Non-pigmented ciliary epithelial cell (primary cell): ENCODE measurements around the gene HAPLN1.
"Not testable (repeated sequence)": the region's sequence is repeated elsewhere in the genome, so short reads cannot be mapped to it uniquely, and the experiment has no call there.

Source experiments
- DNase-seq: peaks from one replicate; pipeline ENCODE4 v3.0.0-alpha.2; 2010; ENCODE audit warnings: low read depth

The HAPLN1 gene

DNA sequence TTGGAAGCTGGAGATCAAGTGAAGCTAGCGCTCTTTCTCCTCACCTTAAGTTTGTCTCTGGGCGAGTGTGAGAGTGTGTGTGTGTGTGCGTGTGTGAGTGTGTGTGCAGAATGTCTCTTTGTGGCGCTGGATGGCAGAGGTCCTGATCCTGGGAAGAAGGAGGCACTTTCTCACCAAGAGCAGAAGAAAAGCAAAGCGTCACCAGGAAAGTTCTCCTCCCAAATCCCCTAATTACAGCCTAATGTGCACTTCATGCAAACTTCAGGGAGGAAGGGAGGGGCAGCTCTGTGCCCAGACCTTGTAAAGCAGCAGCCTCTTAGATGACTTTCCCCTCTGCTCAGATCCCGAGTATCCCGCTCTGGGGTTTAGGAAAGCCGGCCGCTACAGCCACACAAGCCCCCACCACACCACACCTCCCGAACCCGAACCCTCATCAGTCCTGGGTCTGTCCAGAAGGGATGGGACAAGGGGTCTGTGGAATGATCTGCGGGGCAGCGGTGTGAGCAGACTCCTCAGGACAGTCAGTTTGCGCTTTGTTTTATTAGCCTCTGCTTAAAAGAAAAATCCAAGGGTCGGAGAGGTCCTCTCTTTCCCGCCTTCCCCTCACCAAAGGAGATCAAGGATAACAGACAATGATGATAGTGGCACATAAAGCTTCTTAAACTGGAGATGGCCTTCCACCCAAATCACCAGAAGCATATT lies at the start of gene HAPLN1:
TSS of gene HAPLN1 (minus strand) at position 20 of the 702 bp plus-strand sequence. CDS start 47,332 bp downstream, outside the sequence.
- DNase-seq, result no peak

DNA sequence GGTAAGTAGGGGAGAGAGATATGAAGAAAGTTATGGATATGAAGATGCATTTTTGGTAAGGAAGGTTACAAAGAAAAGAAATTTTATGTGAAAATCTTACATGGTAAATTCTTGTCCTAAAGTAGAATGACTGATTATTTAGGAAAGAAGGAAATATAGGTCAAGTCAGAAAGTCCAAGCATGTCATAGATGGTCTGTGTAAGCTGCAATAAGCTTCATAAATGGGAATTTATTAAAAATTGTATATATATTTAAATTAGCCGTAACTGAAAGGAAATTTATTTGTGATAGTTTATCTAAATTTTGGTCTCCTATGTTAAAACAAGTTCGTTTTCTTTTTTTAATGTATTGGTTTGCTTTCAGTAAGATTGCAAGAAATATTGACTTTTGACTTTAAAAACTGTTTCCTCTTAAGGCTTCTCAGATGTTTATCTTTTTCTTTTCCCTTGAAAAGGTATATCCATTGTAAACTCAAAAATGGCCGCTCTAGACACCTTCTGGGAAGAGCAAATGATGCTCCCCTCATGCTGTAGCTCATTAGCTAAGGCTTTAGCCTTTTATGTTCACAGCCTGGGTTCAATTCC lies 46.8 kb upstream of the HAPLN1 start:
- no peak for DNase-seq

DNA sequence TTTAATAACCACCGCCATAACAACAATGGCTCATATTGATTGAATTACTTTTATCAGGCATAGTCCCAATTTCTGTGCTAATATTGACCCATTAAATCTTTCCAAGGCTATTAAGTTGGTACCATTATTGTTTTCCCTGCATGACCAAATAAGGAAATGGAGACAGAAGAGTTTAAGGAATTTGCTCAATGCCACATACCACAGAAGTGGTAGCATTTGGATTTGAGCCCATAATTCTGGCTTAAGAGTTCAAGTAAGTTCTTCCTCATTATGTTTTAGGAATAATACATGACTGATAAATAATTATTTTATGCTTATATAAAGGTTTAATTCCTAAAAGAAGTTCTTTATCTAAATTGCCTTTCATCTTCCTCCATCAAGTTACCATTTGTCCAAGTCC lies 43.4 kb upstream of the HAPLN1 start:
- DNase-seq, result no peak

DNA sequence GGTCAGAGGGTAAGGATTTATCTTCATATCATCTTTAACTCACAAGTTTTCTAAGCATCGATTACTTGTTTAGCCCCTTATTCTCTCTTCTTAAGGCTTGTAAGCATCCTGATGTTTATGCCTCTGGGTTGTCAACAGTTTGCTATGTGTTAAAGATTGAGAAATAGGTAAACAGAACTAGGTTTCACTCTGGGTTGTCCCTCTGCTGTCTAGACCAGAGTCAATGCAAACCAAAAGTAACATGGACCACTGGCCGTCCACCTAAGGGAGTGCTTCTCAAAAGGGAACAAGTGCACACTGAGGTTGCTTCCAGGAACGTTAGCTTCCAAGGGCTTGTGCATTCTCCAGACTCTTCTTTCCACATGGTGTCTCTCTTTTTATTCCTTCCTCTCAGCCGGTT lies 39.9 kb upstream of the HAPLN1 start:
- DNase-seq, result no peak

DNA sequence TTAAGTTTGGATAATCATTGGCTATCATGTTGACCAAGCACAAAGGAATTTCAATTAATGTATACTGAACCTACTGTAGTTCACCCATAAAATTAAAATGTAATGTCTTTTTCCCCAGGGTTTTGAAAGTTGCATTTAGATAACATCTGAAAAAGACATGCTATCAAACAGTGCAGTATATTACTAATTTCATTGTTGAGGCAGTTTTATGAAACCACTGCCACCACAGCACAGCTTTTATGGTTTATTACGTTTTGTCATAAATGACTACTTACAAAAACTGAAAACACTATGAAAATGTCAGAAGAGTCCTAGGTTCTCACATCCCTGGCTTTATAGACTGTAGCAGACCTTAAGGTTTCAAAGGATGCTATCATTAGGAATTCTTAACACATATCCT lies 32.0 kb upstream of the HAPLN1 start:
- DNase-seq, result no peak

DNA sequence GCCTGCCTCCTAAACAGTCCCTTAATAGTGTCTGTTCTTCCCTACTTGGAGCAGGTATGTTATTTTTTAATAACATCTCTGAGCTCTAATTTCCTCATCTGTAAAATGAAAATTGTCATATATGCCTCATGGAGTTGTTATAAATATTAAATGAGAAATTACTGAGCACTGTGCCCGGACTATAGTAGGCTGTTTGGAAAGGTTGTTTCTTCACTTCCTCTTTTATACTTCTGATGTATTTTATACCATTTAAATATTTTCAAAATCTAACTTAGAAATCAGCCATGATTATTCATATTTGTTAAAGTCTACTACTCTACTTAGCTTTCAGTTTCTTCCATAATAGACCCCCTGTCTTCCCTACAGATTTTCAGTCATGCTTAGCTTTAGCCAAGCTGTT lies 30.5 kb upstream of the HAPLN1 start:
- no peak for DNase-seq

DNA sequence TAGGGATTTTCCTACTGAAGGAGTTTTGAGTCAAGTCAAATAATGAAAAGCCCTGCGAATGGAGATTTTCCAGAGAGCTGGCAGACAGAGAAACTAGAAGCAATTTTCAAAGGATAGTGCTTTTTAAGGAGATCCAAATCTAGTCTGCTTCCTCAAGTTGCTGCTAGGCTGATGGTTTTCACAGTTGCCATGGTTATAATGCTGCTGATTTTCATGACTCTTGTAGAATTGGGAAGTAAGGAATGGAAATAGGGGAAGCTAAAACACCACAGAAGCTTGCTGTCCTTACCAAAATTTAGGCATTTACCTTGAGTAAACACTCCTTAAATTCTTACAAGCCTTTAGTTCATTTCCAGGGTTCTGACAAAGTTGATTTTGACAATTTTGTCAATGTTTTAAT lies 30.1 kb upstream of the HAPLN1 start:
- DNase-seq, result no peak

DNA sequence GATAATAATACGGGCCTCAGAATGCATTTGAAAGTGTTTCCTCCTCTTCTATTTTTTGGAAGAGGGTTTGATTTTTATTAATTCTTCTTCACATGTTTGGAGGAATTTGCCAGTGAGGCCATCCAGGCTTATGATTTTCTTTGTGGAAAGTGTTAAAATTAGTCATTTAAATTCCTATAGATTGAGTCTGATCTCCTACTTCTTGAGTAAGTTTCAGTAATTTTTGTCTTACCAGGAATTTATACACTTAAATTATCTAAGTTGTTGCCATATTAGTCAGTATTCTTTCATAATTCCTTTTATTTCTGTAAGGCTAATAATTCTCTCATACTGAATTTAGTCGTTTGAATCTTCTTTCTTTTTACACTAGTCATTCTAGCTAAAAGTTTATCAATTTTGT lies 25.2 kb upstream of the HAPLN1 start:
- no peak for DNase-seq

DNA sequence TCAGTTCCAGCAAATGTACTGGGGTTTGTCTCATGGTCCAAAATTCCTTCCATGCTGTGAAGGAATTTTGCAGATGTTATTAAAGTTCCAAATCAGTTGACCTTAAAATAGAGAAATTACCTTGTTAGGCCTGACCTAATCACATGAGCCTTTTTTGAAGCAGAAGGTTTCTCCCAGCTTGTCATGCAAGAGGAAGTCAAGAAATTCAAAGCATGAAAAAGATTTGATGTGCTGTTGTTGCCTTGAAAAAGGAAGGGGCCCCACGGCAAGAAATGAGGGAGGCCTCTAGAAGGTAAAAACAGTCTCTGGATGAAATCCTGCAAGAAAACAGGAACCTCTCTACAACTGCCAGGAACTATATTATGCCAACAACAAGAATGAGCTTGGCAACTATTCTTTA lies 24.2 kb upstream of the HAPLN1 start:
- no peak for DNase-seq

DNA sequence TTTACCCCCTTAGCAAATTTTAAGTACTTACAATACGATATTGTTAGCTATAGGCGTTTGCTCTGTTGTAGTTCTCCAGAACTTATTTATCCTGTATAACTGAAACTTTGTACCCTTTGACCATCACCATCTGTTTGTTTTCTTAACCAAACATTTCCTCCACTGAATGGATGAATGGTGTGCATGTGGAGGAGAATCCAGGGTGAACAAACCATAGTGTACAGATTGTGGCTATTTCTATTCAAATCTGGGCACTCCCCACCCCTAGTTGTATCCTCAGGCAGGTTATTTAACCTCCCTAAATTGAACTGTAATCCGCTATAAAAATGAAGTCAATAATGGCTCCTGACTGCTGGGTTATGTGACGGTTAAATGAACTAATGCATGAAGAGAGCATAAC lies 21.4 kb upstream of the HAPLN1 start:
- no peak for DNase-seq

DNA sequence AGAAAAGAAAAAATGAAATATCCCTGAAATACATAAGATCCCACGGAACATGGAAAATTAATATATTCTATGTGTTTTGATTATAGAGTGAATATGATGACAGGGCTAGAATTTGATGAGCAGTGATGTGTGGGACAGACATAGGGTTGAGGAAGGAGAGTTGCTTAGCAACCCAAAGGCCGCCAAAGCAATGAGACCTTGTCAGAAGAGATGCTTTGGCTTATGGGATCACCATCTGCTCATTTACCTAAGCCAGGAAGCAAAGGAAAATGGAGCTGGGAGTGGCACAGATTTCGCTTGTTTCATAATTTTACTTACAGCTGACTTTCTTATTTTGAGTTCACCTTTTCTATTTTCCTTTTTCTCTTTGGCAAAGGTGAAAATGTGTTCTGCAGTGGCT lies 20.9 kb upstream of the HAPLN1 start:
- no peak for DNase-seq

DNA sequence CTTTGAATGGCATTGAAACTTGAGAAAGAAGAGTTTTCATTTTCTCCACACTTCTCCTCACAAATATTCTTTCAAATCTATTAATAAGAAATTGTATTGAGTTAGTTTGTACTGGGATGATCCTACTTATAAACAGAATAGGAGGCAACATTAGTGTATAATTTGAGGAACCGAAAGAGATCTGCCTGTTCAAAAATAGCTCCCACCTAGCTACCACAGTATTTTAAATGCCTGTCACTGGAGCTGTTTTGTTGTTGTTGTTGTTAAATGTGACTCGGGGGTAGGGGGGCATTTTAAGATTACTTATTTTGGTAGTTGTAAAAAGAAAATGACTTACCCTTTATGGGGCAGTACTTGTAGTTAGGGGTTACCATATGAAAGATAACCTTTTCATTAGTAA lies 20.1 kb upstream of the HAPLN1 start:
- DNase-seq, result no peak

DNA sequence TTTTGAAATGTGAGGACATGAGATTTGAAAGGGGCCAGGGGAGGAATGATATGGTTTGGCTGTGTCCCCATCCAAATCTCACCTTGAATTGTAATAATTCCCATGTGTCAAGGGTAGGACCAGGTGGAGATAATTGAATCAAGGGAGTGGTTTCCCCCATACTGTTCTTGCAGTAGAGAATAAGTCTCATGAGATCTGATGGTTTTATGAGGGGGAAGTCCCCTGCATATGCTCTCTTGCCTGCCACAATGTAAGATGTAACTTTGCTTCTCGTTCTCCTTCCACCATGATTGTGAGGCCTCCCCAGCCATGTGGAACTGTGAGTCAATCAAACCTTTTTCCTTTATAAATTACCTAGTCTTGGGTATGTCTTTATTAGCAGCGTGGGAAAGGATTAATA lies 15.5 kb upstream of the HAPLN1 start:
- not testable (repeated sequence) for DNase-seq

DNA sequence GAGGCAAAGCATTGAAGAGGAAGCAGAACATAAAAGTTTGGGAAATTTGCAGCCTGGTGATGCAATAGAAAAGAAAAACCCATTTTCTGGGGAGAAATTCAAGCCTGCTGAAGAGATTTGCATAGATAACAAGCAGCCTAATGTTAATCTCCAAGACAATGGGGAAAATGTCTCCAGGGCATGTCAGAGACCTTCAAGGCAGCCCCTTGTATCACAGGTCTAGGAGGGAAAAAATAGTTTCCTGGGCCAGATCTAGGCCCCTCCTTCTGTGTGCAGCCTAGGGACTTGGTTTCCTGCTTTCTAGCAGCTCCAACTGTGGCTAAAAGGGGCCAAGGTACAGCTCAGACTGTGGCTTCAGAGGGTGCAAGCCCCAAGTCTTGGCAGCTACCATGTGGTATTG lies 14.4 kb upstream of the HAPLN1 start:
- DNase-seq, result not testable (repeated sequence)

DNA sequence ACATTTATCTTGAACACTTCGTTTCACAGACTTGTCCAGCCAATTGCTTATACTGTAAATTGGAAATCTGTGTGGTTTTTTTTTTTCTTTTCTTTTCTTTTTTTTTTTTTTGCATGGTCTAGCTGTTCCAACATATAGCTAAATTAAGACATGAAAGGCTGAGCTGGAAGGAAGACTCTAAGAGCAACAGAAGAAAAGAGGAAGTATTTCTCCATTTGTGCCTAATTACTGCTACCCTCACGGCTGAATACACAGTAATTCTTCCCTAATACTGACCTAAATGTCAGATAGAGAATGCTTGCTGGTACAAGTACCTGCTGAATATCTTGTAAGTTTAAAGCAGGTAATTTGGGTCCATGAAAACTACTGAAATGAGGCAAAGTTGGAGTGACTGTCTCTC lies 11.0 kb upstream of the HAPLN1 start:
- DNase-seq, result no peak

DNA sequence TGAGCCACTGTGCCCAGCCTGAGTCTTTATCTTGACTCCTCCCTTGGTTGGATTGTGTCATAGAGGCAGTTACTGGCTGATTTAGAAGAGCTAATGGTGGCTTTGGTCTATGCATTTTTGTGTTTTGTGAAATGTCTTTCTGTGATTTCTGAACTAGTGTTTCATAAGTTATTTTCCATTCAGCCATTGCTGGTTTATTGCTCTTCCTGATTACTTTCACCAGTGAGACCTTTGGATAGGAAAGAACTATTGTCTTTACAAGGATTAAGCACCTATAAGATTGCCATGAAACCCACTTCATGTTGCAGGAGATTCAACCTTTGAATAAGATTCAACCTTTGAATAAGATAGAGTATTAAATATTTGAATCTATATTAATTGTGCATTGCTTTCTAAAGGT lies 8.7 kb upstream of the HAPLN1 start:
- DNase-seq, result no peak

DNA sequence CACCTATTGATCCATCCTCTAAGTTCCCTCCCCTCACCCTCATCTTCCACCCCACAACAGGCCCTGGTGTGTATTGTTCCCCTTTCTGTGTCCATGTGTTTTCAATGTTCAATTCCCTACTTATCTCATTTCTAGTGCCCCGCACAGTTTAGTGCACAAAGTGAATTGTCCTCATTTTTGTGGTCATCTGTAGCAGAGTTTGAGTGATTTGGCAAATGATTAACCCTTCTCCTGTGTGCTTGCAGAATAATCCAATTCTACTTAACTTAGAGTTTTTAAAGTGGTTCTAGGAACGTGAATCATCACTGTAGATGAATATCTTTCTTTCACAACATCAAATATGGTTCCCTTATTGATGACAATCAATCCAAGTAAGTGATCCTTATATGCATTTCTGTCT lies 6.3 kb upstream of the HAPLN1 start:
- DNase-seq, result no peak

DNA sequence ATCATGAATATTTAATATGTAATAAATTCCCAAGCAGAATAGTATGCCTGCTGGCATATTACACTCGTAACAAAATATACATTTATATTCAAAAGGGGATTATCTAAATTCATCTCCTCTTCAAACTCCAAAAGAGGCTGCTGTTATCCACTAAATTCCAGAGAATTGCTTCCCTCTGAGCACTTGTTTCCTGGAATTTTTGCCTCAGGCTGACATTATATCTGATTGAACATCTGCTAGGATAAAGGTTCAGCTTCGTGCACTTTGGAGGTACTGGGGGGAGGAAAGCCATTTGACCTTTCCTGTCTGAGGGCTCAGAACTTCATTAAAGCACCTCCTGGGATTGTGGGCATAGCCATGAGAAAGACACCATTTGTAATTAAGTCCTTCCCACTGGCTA lies 4.3 kb upstream of the HAPLN1 start:
- DNase-seq, result no peak

DNA sequence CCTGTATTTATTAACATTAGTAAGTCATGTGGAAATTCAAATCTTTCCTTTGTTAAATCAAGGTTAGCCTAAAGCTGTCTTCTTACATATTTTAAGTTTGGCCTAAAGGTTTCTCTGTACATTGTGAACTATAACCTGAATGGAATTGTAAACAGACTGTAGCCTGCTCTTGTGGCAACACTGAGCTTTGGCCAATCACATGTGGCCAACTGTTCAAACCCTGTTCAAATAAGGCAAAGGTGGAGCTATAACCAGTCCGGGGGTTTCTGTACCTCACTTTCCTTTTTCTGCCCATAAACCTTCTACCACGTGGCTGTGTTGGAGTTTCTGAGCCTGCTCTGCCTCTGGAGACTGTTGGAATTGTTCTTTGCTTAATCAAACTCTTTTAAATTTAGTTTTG lies 3.3 kb upstream of the HAPLN1 start:
- DNase-seq, result no peak

DNA sequence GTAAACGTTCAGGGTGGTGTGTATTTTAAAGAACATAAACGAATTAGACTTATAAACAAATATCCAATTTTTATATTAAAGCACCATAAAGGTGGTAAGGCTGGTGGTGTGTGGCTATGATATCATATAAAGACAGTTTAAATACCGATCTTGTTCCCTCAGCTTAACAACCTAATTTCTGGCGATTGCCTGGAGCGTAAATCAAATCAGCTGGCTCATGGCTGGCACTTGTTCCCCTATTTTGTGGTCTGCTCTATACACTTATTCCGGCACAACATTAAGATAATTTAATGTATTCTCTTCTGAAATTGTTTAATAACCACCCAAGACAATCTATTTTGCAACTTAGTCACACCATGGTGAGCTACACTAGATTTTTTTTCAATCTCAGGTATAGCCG lies 2.4 kb upstream of the HAPLN1 start:
- DNase-seq, result no peak

DNA sequence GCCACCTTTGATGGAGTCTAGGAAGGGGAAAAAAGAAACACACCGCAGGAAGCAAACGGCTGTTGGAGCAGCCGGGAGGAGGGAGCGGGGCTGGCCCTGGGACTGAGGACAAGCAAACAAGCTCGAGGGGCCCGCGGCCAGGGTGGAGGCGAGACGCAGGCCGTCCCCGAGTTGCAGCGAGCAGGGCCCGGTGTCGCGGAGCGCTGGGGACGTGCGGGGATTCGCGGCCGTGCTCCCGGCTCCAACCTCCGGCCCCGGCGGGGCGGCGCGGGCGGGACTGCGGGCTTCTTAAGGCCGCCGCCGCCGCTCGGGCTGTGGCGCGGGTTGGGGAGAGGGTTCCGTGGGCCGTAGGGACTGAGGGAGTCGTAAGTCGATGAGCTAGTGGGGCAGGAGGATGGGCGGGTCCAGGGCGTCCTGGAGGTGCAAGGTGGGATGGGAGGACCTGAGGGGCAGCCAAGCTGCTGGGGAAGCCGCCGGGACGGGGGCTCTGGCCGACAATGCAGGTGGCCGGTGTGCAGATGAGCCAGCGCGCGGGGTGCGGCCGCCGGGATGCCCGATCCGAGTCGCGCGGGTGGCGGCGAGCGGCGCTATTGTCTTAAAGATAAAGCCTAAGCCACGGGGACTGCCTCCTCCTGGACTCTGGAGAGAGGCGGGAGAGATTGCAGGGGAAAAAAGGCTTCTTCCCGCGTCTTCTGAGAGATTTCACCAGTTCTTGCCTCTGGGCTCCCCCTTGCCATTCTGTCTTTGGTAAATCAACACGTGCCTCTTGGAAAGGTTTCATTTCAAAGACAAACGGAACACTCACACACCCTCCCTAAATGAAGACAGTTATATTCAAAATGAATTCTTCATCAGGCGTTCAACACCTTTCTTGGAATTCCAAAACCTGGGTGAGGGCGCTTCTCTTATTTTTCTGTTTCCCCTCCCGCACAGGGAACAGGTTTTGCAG lies 1.6 kb upstream of the HAPLN1 start:
- DNase-seq, result no peak

DNA sequence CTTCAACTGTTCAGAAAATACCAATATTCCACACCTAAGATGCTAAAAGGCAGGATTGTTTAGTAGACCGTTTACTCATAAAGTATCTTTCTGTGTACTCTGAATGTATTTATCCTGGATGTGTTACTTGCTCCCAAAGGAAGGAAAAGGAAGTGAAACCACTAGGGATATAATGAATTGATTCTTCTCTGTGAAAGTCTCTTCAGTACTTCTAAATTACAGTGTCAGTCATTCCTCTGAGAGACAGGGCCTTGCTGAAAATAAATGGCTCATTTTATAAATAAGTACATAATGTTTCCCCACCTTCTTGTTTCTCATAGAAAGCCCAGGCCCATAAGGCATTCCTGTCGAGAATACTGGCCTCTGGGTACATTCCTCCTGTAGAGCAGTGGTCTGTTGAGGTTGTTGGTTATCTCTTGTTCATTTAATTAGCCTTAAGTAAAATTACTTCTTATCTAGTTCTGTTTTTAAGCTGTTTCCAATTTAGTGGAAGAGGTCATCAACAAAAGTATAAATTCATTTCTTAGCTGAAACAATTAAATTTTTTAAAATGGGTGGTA lies 1.6 kb downstream of the HAPLN1 start:
- no peak for DNase-seq
